SK-N-SH (cell line): Measurements from ENCODE around the gene ANKRD52. TPM values are rescaled to one million over a fixed set of nuclear protein-coding genes. Genes with fewer than 3 reads are reported as not detected.

Experiments
- CTCF ChIA-PET: fragments of 300-600, 350-600 bp; formaldehyde crosslinking; extraction: SDS; loops from one replicate; lab custom pipeline; 2021; lab: Yijun Ruan, JAX
- POLR2A ChIA-PET: fragments of 350-600 bp; sonication (Branson Sonifier 250); formaldehyde crosslinking; extraction: SDS; loops from one replicate; lab custom pipeline; 2020; ENCODE audit warnings: antibody characterized with exemption, inconsistent platforms; lab: Yijun Ruan, JAX
- DNase-seq: peaks from one replicate; pipeline ENCODE4 v3.0.0; 2012
- H2AFZ ChIP-seq: fragments of 200-600 bp; sonication (generic); 2 replicates; pipeline ENCODE4 v1.8.1; 2016; ENCODE audit warnings: antibody characterized with exemption, mild to moderate bottlenecking, low read depth
- H3F3A ChIP-seq: fragments of 200-600 bp; sonication (generic); replicated peaks from 2 replicates; pipeline ENCODE3; 2016; ENCODE audit warnings: antibody characterized with exemption, mild to moderate bottlenecking; ENCODE audit not compliant: insufficient read depth
- H3K27ac ChIP-seq, 2 experiments: fragments of 200-500 bp in 1 of 2; fragments of 200-600 bp in 1 of 2; sonication (Bioruptor generic) in 1 of 2; sonication (generic), shearing (Covaris generic) in 1 of 2; 2 replicates each; pipeline versions ENCODE4 v1.5.1 to v1.6.1; 2014 to 2016; ENCODE audit warnings: low read depth in 2 of 2, inconsistent platforms in 1 of 2, low read length in 1 of 2, mild to moderate bottlenecking in 1 of 2, mixed read lengths in 1 of 2
- H3K27me3 ChIP-seq: fragments of 200-600 bp; sonication (generic), shearing (Covaris generic); 2 replicates; pipeline ENCODE4 v1.6.1; 2016; ENCODE audit warnings: mixed run types; ENCODE audit not compliant: insufficient read depth
- H3K36me3 ChIP-seq, 2 experiments: fragments of 200-500 bp in 1 of 2; fragments of 200-600 bp in 1 of 2; sonication (Bioruptor generic) in 1 of 2; sonication (generic) in 1 of 2; replicated peaks in 1 of 2; 2 replicates each; pipeline versions ENCODE3 to v1.5.1; 2014 to 2016; ENCODE audit warnings: low read length in 1 of 2, mild to moderate bottlenecking in 1 of 2; ENCODE audit not compliant: insufficient read depth in 2 of 2, control insufficient read depth in 1 of 2
- H3K4me1 ChIP-seq, 2 experiments: fragments of 200-500 bp in 1 of 2; fragments of 200-600 bp in 1 of 2; sonication (Bioruptor generic) in 1 of 2; sonication (generic), shearing (Covaris generic) in 1 of 2; 2 replicates each; pipeline versions ENCODE4 v1.5.1 to v1.6.1; 2014 to 2016; ENCODE audit warnings: low read depth in 1 of 2, low read length in 1 of 2, mixed run types in 1 of 2; ENCODE audit not compliant: insufficient read depth in 2 of 2, control insufficient read depth in 1 of 2
- H3K4me2 ChIP-seq: fragments of 200-600 bp; sonication (generic), shearing (Covaris generic); 2 replicates; pipeline ENCODE4 v1.6.1; 2017; ENCODE audit warnings: mixed run types
- H3K4me3 ChIP-seq, 2 experiments: fragments of 200-500 bp in 1 of 2; fragments of 200-600 bp in 1 of 2; sonication (Bioruptor generic) in 1 of 2; sonication (generic), shearing (Covaris generic) in 1 of 2; 2 replicates each; pipeline versions ENCODE4 v1.5.1 to v1.8.1; 2014 to 2016; ENCODE audit warnings: low read depth in 2 of 2, inconsistent platforms in 1 of 2, low read length in 1 of 2, mild to moderate bottlenecking in 1 of 2, mixed read lengths in 1 of 2, moderate library complexity in 1 of 2
- H3K79me2 ChIP-seq: fragments of 200-600 bp; sonication (generic); 2 replicates; pipeline ENCODE4 v1.8.1; 2017; ENCODE audit warnings: mild to moderate bottlenecking; ENCODE audit not compliant: insufficient read depth
- H3K9ac ChIP-seq: fragments of 200-600 bp; sonication (generic); 2 replicates; pipeline ENCODE4 v1.6.1; 2017; ENCODE audit warnings: mixed run types
- H3K9me2 ChIP-seq: fragments of 200-600 bp; sonication (generic); 2 replicates; pipeline ENCODE4 v1.6.1; 2017; ENCODE audit warnings: mixed run types
- H3K9me3 ChIP-seq: fragments of 200-600 bp; sonication (generic); 2 replicates; pipeline ENCODE4 v1.6.1; 2017; ENCODE audit warnings: mixed run types, mild to moderate bottlenecking, moderate library complexity
- H4K20me1 ChIP-seq: fragments of 200-600 bp; sonication (generic); 2 replicates; pipeline ENCODE4 v1.6.1; 2017; ENCODE audit warnings: mild to moderate bottlenecking, mixed run types; ENCODE audit not compliant: insufficient read depth
- ELF1 ChIP-seq: IDR thresholded peaks from 2 replicates; pipeline ENCODE4 v1.4.0; 2012
- FOSL2 ChIP-seq: IDR thresholded peaks from 2 replicates; pipeline ENCODE4 v1.4.0; 2012; ENCODE audit warnings: low read depth, mild to moderate bottlenecking, moderate library complexity, borderline replicate concordance
- FOXJ3 ChIP-seq: sonication (generic); formaldehyde crosslinking; IDR thresholded peaks from 2 replicates; pipeline ENCODE4 v1.5.1; 2020; ENCODE audit warnings: mild to moderate bottlenecking, missing genetic modification reagents
- GABPA ChIP-seq: IDR thresholded peaks from 2 replicates; pipeline ENCODE4 v1.4.0; 2012; ENCODE audit warnings: low read depth, mild to moderate bottlenecking
- MEF2A ChIP-seq: IDR thresholded peaks from 2 replicates; pipeline ENCODE4 v1.4.0; 2012; ENCODE audit warnings: low read depth, borderline replicate concordance
- MXI1 ChIP-seq: IDR thresholded peaks from 2 replicates; pipeline ENCODE4 v1.6.1; 2012; ENCODE audit warnings: mild to moderate bottlenecking, low read depth, low read length, improper control_type of control experiment
- NRF1 ChIP-seq: IDR thresholded peaks from 2 replicates; pipeline ENCODE4 v1.6.1; 2012; ENCODE audit warnings: low read depth, mild to moderate bottlenecking, low read length
- POLR2AphosphoS5 ChIP-seq: IDR thresholded peaks from 2 replicates; pipeline ENCODE4 v1.6.1; 2012; ENCODE audit warnings: low read depth, low read length
- RAD21 ChIP-seq: IDR thresholded peaks from 2 replicates; pipeline ENCODE4 v1.6.1; 2012; ENCODE audit warnings: mild to moderate bottlenecking, low read length
- RCOR1 ChIP-seq: fragments of 150-350 bp; IDR thresholded peaks from 2 replicates; pipeline ENCODE4 v1.6.1; 2017; ENCODE audit warnings: antibody characterized with exemption, low read length
- TEAD4 ChIP-seq: IDR thresholded peaks from 2 replicates; pipeline ENCODE4 v1.4.0; 2012; ENCODE audit warnings: mild to moderate bottlenecking, borderline replicate concordance; ENCODE audit not compliant: insufficient read depth
- WGBS: methylation state at CpG from one replicate; pipeline ENCODE4 v1.1.6; 2017; ENCODE audit warnings: low lambda C conversion rate; 5-methylcytosine and 5-hydroxymethylcytosine counted together
- polyA plus RNA-seq, 3 experiments: library from polyadenylated mRNA; depleted of rRNA; stranded (reverse); fragments of >200 nt; gene quantifications; 2 replicates each; pipeline ENCODE4 v1.2.3, GENCODE V29; 2012
- TF ChIP-seq, protein P1 (sequence below): fragments of 150-350 bp; IDR thresholded peaks from 2 replicates; pipeline ENCODE4 v1.6.1; 2017; ENCODE audit warnings: antibody characterized with exemption, low read length, low read depth, borderline replicate concordance
- TF ChIP-seq, protein P2 (sequence below): IDR thresholded peaks from 2 replicates; pipeline ENCODE4 v1.4.0; 2012; ENCODE audit warnings: low read depth, borderline replicate concordance
- TF ChIP-seq, protein P3 (sequence below): IDR thresholded peaks from 2 replicates; pipeline ENCODE4; 2012
- TF ChIP-seq, protein P4 (sequence below): IDR thresholded peaks from 2 replicates; pipeline ENCODE4 v1.4.0; 2012; ENCODE audit warnings: low read depth, borderline replicate concordance

ANKRD52 gene
- polyA plus RNA-seq, 1 of the 3 experiments (the other 2 are of a cell fraction): 23.4 TPM

DNA sequence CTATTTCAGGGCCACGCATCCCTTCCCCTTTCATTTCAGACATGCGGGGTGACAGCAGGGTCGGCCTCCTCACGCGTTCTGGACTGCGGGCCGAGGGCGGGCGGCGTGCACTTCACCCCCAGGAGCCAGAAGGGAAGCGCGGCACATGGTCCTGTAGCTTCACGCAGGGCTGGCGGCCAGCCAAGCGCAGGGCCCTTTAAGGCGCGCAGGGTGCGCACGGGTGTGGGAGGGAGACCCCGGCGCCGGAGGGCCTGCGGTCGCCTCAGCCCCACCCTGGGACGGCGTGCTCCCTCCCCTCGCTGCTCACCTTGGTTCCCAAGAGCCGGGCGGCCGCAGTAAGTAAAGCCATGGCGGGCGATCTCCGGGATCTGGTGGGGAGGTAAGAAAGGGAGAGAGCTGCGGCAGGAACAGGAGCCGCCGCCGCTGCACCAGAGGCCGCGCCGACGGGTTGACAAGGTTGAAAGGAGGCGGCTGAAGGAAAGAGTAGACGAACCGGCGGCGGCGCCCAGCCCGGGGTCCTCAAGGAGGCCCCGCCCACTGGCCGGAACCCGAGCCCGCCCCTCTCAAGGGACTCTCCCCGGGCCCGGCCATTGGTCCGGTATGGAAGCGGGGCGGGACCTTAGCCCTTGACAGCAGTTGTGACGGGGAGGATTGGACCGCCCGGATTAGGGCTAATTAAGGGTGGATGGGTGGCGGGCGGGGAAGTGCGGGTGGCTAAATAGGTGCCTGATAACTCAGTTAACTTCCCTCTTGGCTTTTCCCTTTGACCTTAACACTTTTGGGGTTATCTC, 41.9 kb upstream of the ANKRD52 start, which contains the start of gene CS (continued):
- TF ChIP-seq POLR2AphosphoS5: peak; percentile 70; the same call in 1 of the 2 replicates
- no peak for TF ChIP-seq TEAD4
- no peak for TF ChIP-seq MEF2A
- TF ChIP-seq FOXJ3 (CRISPR knock-in tag): no peak
- TF ChIP-seq NRF1: no peak
- no peak for TF ChIP-seq RAD21
- peak; percentile 95 for TF ChIP-seq MXI1
- no peak for TF ChIP-seq ELF1
- TF ChIP-seq, protein P1, sequence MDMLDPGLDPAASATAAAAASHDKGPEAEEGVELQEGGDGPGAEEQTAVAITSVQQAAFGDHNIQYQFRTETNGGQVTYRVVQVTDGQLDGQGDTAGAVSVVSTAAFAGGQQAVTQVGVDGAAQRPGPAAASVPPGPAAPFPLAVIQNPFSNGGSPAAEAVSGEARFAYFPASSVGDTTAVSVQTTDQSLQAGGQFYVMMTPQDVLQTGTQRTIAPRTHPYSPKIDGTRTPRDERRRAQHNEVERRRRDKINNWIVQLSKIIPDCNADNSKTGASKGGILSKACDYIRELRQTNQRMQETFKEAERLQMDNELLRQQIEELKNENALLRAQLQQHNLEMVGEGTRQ: no peak
- TF ChIP-seq, protein P2, sequence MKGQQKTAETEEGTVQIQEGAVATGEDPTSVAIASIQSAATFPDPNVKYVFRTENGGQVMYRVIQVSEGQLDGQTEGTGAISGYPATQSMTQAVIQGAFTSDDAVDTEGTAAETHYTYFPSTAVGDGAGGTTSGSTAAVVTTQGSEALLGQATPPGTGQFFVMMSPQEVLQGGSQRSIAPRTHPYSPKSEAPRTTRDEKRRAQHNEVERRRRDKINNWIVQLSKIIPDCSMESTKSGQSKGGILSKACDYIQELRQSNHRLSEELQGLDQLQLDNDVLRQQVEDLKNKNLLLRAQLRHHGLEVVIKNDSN: no peak
- TF ChIP-seq FOSL2: no peak

DNA sequence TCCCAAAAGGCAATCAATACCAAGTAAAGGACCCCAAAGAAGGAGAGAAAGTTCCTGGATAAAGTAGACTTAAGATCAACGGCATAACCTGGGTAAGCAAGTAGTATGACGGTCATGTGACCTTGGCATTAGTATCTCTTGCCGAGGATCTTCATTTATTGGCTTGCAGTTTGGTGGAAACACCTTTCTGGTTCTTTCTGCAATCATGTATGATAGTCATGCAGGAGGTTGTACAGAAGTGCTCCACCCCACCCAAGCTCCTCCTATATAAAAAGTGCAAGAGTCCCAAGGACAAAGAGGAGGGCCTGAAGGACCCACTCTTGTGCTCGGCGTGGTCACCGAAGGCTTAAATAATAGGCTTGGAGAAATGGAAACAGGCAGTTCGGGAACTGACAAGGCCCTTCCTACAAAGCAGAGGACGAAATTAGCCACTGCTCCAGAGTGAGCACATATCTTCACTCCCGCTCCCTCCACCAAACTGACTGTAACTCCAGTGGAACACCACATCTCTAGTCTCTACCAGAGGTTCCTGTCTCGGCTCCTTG, 41.2 kb upstream of the ANKRD52 start:
- Histone ChIP-seq H3K9me2 (no peaks in the 10 kb centered on the region), H3K4me2 (peak overlapping the region; percentile 96), H3K27ac (peak overlapping the region; percentile 83 to 85), H2AFZ (peak overlapping the region; percentile 76), H3K36me3 (peaks cover 4 to 24% of the 10 kb centered on the region in 2 experiments), H3F3A (peaks cover 34% of the 10 kb centered on the region), H3K9ac (peak overlapping the region; percentile 92), H3K4me1 (peaks cover 14 to 27% of the 10 kb centered on the region in 2 experiments; a peak in 2 of 4 replicates), H3K27me3 (no peaks in the 10 kb centered on the region), H3K4me3 (peak overlapping the region; percentile 78 to 92)
- POLR2A ChIA-PET: interaction anchor here (1.2 to 2.2 kb wide), 3 partner anchors 17 to 61 kb away, joined by 4 to 12 read pairs (median 5); partner anchors contain the start of genes CNPY2, COQ10A and STAT2
- TF ChIP-seq, protein P2: peak; percentile 68; the same call in 1 of the 2 replicates
- TF ChIP-seq GABPA (no peak), NRF1 (no peak), POLR2AphosphoS5 (no peak), RCOR1 (no peak)
- TF ChIP-seq, protein P3, sequence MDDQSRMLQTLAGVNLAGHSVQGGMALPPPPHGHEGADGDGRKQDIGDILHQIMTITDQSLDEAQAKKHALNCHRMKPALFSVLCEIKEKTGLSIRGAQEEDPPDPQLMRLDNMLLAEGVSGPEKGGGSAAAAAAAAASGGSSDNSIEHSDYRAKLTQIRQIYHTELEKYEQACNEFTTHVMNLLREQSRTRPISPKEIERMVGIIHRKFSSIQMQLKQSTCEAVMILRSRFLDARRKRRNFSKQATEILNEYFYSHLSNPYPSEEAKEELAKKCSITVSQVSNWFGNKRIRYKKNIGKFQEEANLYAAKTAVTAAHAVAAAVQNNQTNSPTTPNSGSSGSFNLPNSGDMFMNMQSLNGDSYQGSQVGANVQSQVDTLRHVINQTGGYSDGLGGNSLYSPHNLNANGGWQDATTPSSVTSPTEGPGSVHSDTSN: no peak
- TF ChIP-seq, protein P4, sequence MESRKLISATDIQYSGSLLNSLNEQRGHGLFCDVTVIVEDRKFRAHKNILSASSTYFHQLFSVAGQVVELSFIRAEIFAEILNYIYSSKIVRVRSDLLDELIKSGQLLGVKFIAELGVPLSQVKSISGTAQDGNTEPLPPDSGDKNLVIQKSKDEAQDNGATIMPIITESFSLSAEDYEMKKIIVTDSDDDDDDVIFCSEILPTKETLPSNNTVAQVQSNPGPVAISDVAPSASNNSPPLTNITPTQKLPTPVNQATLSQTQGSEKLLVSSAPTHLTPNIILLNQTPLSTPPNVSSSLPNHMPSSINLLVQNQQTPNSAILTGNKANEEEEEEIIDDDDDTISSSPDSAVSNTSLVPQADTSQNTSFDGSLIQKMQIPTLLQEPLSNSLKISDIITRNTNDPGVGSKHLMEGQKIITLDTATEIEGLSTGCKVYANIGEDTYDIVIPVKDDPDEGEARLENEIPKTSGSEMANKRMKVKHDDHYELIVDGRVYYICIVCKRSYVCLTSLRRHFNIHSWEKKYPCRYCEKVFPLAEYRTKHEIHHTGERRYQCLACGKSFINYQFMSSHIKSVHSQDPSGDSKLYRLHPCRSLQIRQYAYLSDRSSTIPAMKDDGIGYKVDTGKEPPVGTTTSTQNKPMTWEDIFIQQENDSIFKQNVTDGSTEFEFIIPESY: no peak
- TF ChIP-seq, protein P1: no peak
- TF ChIP-seq, all 33 proteins: peak for 1
- H3K79me2 ChIP-seq: peaks cover 70% of the 10 kb centered on the region
- H3K9me3 ChIP-seq: no peaks in the 10 kb centered on the region
- H4K20me1 ChIP-seq: peaks cover 37% of the 10 kb centered on the region
- DNase-seq: no peak
- CTCF ChIA-PET: interaction anchor here (0.6 to 2.7 kb wide), 5 partner anchors 12 to 337 kb away, joined by 3 to 6 read pairs (median 4); partner anchors contain the start of genes ANKRD52 and SMARCC2
- 7% methylated on average over 10 of the region's 10 CpGs for WGBS
